Lung (tissue), 12 donors: ENCODE data around the gene MAP3K4. TPM values are rescaled to one million over a fixed set of nuclear protein-coding genes. Genes with fewer than 3 reads are reported as not detected.

ENCODE experiments used
- ATAC-seq: fragments of 200-7000 bp; cut with Tn5 transposase; one replicate; pipeline ENCODE4 v1.9.1; 2020; ENCODE audit warnings: moderate number of reproducible peaks; ENCODE audit not compliant: insufficient read depth, low FRiP score
- DNase-seq, 3 donors: peaks; one replicate each; pipeline ENCODE4 v3.0.0-alpha.2; 2013 to 2017
- H3K27ac ChIP-seq, 2 donors: one replicate each; pipeline ENCODE4 v1.5.1; 2013; ENCODE audit warnings: mild to moderate bottlenecking in 2 of 2, moderate library complexity in 2 of 2, control low read depth in 1 of 2, inconsistent platforms in 1 of 2, low read depth in 1 of 2, low read length in 1 of 2
- H3K27me3 ChIP-seq, 3 donors: one replicate each; pipeline ENCODE4 v1.5.1; 2013; ENCODE audit warnings: low read length in 2 of 3; ENCODE audit not compliant: control insufficient read depth in 3 of 3, insufficient read depth in 3 of 3
- H3K36me3 ChIP-seq, 4 donors: one replicate each; pipeline ENCODE4 v1.5.1; 2013; ENCODE audit warnings: low read length in 4 of 4, mild to moderate bottlenecking in 1 of 4, moderate library complexity in 1 of 4; ENCODE audit not compliant: control insufficient read depth in 4 of 4, insufficient read depth in 4 of 4
- H3K4me1 ChIP-seq, 5 donors: one replicate each; pipeline ENCODE4 v1.5.1; 2013; ENCODE audit warnings: low read length in 5 of 5, mild to moderate bottlenecking in 2 of 5, moderate library complexity in 1 of 5; ENCODE audit not compliant: control insufficient read depth in 5 of 5, insufficient read depth in 5 of 5
- H3K4me3 ChIP-seq: one replicate; pipeline ENCODE4 v1.5.1; 2013; ENCODE audit warnings: mild to moderate bottlenecking, control low read depth, moderate library complexity
- H3K9ac ChIP-seq, 2 donors: one replicate each; pipeline ENCODE4 v1.5.1; 2013; ENCODE audit warnings: low read length in 2 of 2, control low read depth in 1 of 2; ENCODE audit not compliant: insufficient read depth in 1 of 2
- H3K9me3 ChIP-seq, 4 donors: one replicate each; pipeline ENCODE4 v1.5.1; 2013; ENCODE audit warnings: low read length in 3 of 4, mild to moderate bottlenecking in 1 of 4, moderate library complexity in 1 of 4; ENCODE audit not compliant: control insufficient read depth in 4 of 4, insufficient read depth in 3 of 4
- CTCF ChIP-seq: IDR thresholded peaks from 2 replicates; pipeline ENCODE4 v1.5.1; 2012; ENCODE audit warnings: mild to moderate bottlenecking; ENCODE audit errors: control extremely low read depth, extremely low read depth
- WGBS, 2 donors: extraction: QIAGEN DNeasy Blood & Tissue Kit; methylation state at CpG; one replicate each; pipeline ENCODE4 v1.1.7; 2013; 5-methylcytosine and 5-hydroxymethylcytosine counted together
- polyA plus RNA-seq, 2 donors: library from polyadenylated mRNA; stranded (reverse); fragments of 200-250 nt; gene quantifications; one replicate each; pipeline ENCODE4 v1.2.1, GENCODE V29; 2013
- total RNA-seq, 2 donors: library from RNA; depleted of rRNA in 1 of 2; stranded (reverse); fragments of >200 nt in 1 of 2; gene quantifications; one replicate each; pipeline ENCODE4 v1.2.1, GENCODE V29; 2014 to 2021
- donor health status: control.
- donor health status: control.
- donor health status: Bipolar disorder and iron deficiency.
- donor health status: healthy.
- donor health status: DM: yes; HTN: yes; CAD: no.

MAP3K4 gene
- total and polyA plus RNA-seq, 4 donors = 8.6 to 56.8 (median 29.9) TPM

- no peaks in the 10 kb centered on the region for H3K9me3 ChIP-seq
- no peak overlapping the region for H3K9ac ChIP-seq
- no peak overlapping the region for H3K27ac ChIP-seq
- H3K4me1 ChIP-seq = no peaks in the 10 kb centered on the region
- ATAC-seq (no peak), DNase-seq (no peak)
- WGBS, 2 donors = 90 to 96% methylated on average over 11 of the region's 11 CpGs
- H3K4me3 ChIP-seq = no peak overlapping the region
- no peak for TF ChIP-seq CTCF
- H3K36me3 ChIP-seq = peaks cover 0 to 6% (median 0%) of the 10 kb centered on the region in 4 donors
- H3K27me3 ChIP-seq = no peaks in the 10 kb centered on the region
Measured at GRCh38 chr6:161143663-161144430, 152.3 kb downstream of the MAP3K4 start.

- Histone ChIP-seq H3K9me3 (no peaks in the 10 kb centered on the region), H3K4me3 (no peak overlapping the region), H3K9ac (no peak overlapping the region), H3K27me3 (no peaks in the 10 kb centered on the region), H3K27ac (no peak overlapping the region), H3K36me3 (peaks cover 0 to 24% (median 6%) of the 10 kb centered on the region in 4 donors), H3K4me1 (no peaks in the 10 kb centered on the region)
- 94 to 96% methylated on average over 5 of the region's 5 CpGs for WGBS, 2 donors
- ATAC-seq (no peak), DNase-seq (no peak)
- no peak for TF ChIP-seq CTCF
Measured at GRCh38 chr6:161150136-161150535, 158.6 kb downstream of the MAP3K4 start.

GRCh38 chr6:161150566-161150965 lies 159.0 kb downstream of the MAP3K4 start:
- Histone ChIP-seq H3K9ac (no peak overlapping the region), H3K27me3 (no peaks in the 10 kb centered on the region), H3K9me3 (no peaks in the 10 kb centered on the region), H3K4me1 (no peaks in the 10 kb centered on the region), H3K4me3 (no peak overlapping the region), H3K36me3 (peaks cover 0 to 24% (median 6%) of the 10 kb centered on the region in 4 donors), H3K27ac (no peak overlapping the region)
- ATAC-seq (no peak), DNase-seq (no peak)
- TF ChIP-seq CTCF = no peak
- WGBS, 2 donors = 95 to 96% methylated on average over 8 of the region's 8 CpGs
